Neural cell (in vitro differentiated cells): ENCODE measurements around the gene PRKAG2. TPM values are rescaled to one million over a fixed set of nuclear protein-coding genes. Genes with fewer than 3 reads are reported as not detected.

Source experiments
- H2AFZ ChIP-seq: fragments of 200-600, 300-800 bp; sonication (generic), shearing (Covaris generic); 2 replicates; pipeline ENCODE4 v1.6.0; 2014; ENCODE audit warnings: low read depth, mild to moderate bottlenecking, antibody characterized with exemption, low read length, moderate library complexity
- H3F3A ChIP-seq: fragments of 200-600 bp; shearing (Covaris generic); 2 replicates; pipeline ENCODE4 v1.6.1; 2016; ENCODE audit warnings: mild to moderate bottlenecking, moderate library complexity, mixed read lengths, antibody characterized with exemption, low read length; ENCODE audit not compliant: insufficient read depth, poor library complexity, severe bottlenecking
- H3K27ac ChIP-seq: fragments of 200-600, 300-800 bp; sonication (generic), shearing (Covaris generic); 2 replicates; pipeline ENCODE4 v1.5.1; 2014; ENCODE audit warnings: mild to moderate bottlenecking, low read length, moderate library complexity
- H3K27me3 ChIP-seq: fragments of 300-800, 200-600 bp; sonication (generic), shearing (Covaris generic); 2 replicates; pipeline ENCODE4 v1.6.0; 2014; ENCODE audit warnings: mild to moderate bottlenecking, low read depth, low read length, moderate library complexity; ENCODE audit not compliant: insufficient read depth
- H3K36me3 ChIP-seq: fragments of 300-800, 200-600 bp; sonication (generic), shearing (Covaris generic); 2 replicates; pipeline ENCODE4 v1.5.1; 2014; ENCODE audit warnings: mild to moderate bottlenecking, antibody characterized with exemption, low read length, moderate library complexity; ENCODE audit not compliant: insufficient read depth
- H3K4me2 ChIP-seq: fragments of 300-800, 200-600 bp; sonication (generic), shearing (Covaris generic); 2 replicates; pipeline ENCODE4 v1.6.0; 2014; ENCODE audit warnings: mild to moderate bottlenecking, low read length
- H3K4me3 ChIP-seq: fragments of 300-800, 200-600 bp; sonication (generic), shearing (Covaris generic); 2 replicates; pipeline ENCODE4 v1.5.1; 2014; ENCODE audit warnings: mild to moderate bottlenecking, low read length, moderate library complexity
- H3K79me2 ChIP-seq: fragments of 200-600 bp; shearing (Covaris generic); replicated peaks from 2 replicates; pipeline ENCODE4 v1.6.0; 2014; ENCODE audit warnings: mild to moderate bottlenecking, low read length, moderate library complexity; ENCODE audit not compliant: insufficient read depth
- H3K9ac ChIP-seq: fragments of 300-800, 200-600 bp; sonication (generic), shearing (Covaris generic); 2 replicates; pipeline ENCODE4 v1.6.1; 2016; ENCODE audit warnings: mild to moderate bottlenecking, low read length, mixed read lengths
- H3K9me2 ChIP-seq: fragments of 200-600 bp; shearing (Covaris generic); 2 replicates; pipeline ENCODE4 v1.6.1; 2016; ENCODE audit warnings: mild to moderate bottlenecking, low read length, mixed read lengths; ENCODE audit not compliant: insufficient read depth
- H3K9me3 ChIP-seq: fragments of 200-600, 300-800 bp; sonication (generic), shearing (Covaris generic); 2 replicates; pipeline ENCODE4 v1.6.1; 2016; ENCODE audit warnings: mild to moderate bottlenecking, mixed run types, low read length, moderate library complexity, mixed read lengths
- H4K20me1 ChIP-seq: fragments of 200-600 bp; shearing (Covaris generic); 2 replicates; pipeline ENCODE4 v1.6.1; 2016; ENCODE audit warnings: mild to moderate bottlenecking, mixed run types; ENCODE audit not compliant: insufficient read depth
- EP300 ChIP-seq: fragments of 450-650 bp; conservative IDR thresholded peaks from 2 replicates; pipeline ENCODE4 v1.6.1; 2014; ENCODE audit warnings: antibody characterized with exemption, mild to moderate bottlenecking, moderate library complexity; ENCODE audit not compliant: poor library complexity, severe bottlenecking
- EZH2 ChIP-seq: fragments of 200-600, 300-800 bp; shearing (Covaris generic), sonication (generic); IDR thresholded peaks from 2 replicates; pipeline ENCODE4 v1.6.1; 2014; ENCODE audit warnings: antibody characterized with exemption, low read length, borderline replicate concordance, mild to moderate bottlenecking; ENCODE audit not compliant: insufficient read depth, poor library complexity, severe bottlenecking
- MXI1 ChIP-seq: fragments of 450-650 bp; conservative IDR thresholded peaks from 2 replicates; pipeline ENCODE4 v1.6.1; 2014; ENCODE audit warnings: antibody characterized with exemption, mild to moderate bottlenecking; ENCODE audit not compliant: poor library complexity, severe bottlenecking
- POLR2AphosphoS5 ChIP-seq: IDR thresholded peaks from 2 replicates; pipeline ENCODE4 v1.6.1; 2012
- RAD21 ChIP-seq: fragments of 450-650 bp; conservative IDR thresholded peaks from 2 replicates; pipeline ENCODE4 v1.6.1; 2014; ENCODE audit warnings: antibody characterized with exemption, mild to moderate bottlenecking, moderate library complexity
- SMC3 ChIP-seq: fragments of 450-650 bp; conservative IDR thresholded peaks from 2 replicates; pipeline ENCODE4 v1.6.1; 2014; ENCODE audit warnings: antibody characterized with exemption, mild to moderate bottlenecking, moderate library complexity; ENCODE audit not compliant: poor library complexity
- TAF1 ChIP-seq: IDR thresholded peaks from 2 replicates; pipeline ENCODE4 v1.6.1; 2012; ENCODE audit warnings: low read depth
- polyA plus RNA-seq: library from polyadenylated mRNA; depleted of rRNA; stranded (reverse); fragments of >200 nt; gene quantifications from 2 replicates; pipeline ENCODE4 v1.2.3, GENCODE V29; 2014
- TF ChIP-seq, protein P1 (sequence below): IDR thresholded peaks from 2 replicates; pipeline ENCODE4 v1.6.1; 2012; ENCODE audit warnings: borderline replicate concordance
- TF ChIP-seq, protein P2 (sequence below): fragments of 450-650 bp; IDR thresholded peaks from 2 replicates; pipeline ENCODE4 v1.5.1; 2014; ENCODE audit warnings: antibody characterized with exemption, mild to moderate bottlenecking, moderate library complexity; ENCODE audit not compliant: poor library complexity, severe bottlenecking

Gene PRKAG2
- polyA plus RNA-seq, 1 donor from 2014 or later, result 22.9 TPM

DNA sequence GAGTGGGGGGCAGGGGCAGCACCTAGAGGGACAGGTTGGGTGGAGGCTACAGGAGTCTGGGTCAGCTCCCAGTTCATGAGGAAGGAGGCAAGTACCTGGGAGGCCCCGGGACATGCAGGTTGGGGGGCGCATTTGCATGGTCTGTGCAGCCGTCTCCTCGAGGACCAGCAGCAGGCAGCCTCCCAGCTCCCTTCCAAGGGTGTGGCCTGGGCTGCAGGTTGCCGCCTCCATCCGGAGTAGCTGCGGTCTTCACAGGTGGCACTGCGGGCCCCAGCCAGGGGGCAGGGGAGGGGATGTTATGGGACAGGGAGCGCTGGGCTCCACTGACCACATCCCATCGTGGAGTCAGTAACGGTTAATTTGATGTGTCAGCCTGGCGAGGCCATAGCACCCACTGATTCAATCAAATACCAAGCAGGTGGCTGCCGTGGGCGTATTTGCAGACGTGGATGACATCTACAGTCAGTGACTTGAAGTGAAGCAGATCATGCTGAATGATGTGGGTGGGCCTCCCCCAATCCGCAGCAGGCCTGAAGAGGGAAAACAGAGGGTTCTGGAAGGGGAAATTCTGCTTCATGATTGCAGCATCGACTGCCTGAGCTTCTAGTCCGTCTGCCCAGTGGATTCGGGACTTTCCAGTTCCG, 81.6 kb downstream of the PRKAG2 start:
- Histone ChIP-seq H3K79me2 (no peaks in the 10 kb centered on the region), H3K9me3 (no peaks in the 10 kb centered on the region), H3K4me3 (no peak overlapping the region), H3F3A (no peaks in the 10 kb centered on the region), H3K9ac (no peak overlapping the region), H3K36me3 (no peaks in the 10 kb centered on the region), H3K4me2 (no peak overlapping the region), H3K9me2 (no peaks in the 10 kb centered on the region), H4K20me1 (no peaks in the 10 kb centered on the region), H3K27me3 (no peaks in the 10 kb centered on the region), H3K27ac (no peak overlapping the region), H2AFZ (no peak overlapping the region)
- TF ChIP-seq RAD21 (no peak), EZH2 (no peak), POLR2AphosphoS5 (no peak), TAF1 (no peak), EP300 (no peak), SMC3 (no peak), MXI1 (no peak)
- TF ChIP-seq, protein P1, sequence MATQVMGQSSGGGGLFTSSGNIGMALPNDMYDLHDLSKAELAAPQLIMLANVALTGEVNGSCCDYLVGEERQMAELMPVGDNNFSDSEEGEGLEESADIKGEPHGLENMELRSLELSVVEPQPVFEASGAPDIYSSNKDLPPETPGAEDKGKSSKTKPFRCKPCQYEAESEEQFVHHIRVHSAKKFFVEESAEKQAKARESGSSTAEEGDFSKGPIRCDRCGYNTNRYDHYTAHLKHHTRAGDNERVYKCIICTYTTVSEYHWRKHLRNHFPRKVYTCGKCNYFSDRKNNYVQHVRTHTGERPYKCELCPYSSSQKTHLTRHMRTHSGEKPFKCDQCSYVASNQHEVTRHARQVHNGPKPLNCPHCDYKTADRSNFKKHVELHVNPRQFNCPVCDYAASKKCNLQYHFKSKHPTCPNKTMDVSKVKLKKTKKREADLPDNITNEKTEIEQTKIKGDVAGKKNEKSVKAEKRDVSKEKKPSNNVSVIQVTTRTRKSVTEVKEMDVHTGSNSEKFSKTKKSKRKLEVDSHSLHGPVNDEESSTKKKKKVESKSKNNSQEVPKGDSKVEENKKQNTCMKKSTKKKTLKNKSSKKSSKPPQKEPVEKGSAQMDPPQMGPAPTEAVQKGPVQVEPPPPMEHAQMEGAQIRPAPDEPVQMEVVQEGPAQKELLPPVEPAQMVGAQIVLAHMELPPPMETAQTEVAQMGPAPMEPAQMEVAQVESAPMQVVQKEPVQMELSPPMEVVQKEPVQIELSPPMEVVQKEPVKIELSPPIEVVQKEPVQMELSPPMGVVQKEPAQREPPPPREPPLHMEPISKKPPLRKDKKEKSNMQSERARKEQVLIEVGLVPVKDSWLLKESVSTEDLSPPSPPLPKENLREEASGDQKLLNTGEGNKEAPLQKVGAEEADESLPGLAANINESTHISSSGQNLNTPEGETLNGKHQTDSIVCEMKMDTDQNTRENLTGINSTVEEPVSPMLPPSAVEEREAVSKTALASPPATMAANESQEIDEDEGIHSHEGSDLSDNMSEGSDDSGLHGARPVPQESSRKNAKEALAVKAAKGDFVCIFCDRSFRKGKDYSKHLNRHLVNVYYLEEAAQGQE, result no peak
- TF ChIP-seq, protein P2, sequence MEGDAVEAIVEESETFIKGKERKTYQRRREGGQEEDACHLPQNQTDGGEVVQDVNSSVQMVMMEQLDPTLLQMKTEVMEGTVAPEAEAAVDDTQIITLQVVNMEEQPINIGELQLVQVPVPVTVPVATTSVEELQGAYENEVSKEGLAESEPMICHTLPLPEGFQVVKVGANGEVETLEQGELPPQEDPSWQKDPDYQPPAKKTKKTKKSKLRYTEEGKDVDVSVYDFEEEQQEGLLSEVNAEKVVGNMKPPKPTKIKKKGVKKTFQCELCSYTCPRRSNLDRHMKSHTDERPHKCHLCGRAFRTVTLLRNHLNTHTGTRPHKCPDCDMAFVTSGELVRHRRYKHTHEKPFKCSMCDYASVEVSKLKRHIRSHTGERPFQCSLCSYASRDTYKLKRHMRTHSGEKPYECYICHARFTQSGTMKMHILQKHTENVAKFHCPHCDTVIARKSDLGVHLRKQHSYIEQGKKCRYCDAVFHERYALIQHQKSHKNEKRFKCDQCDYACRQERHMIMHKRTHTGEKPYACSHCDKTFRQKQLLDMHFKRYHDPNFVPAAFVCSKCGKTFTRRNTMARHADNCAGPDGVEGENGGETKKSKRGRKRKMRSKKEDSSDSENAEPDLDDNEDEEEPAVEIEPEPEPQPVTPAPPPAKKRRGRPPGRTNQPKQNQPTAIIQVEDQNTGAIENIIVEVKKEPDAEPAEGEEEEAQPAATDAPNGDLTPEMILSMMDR, result no peak

DNA sequence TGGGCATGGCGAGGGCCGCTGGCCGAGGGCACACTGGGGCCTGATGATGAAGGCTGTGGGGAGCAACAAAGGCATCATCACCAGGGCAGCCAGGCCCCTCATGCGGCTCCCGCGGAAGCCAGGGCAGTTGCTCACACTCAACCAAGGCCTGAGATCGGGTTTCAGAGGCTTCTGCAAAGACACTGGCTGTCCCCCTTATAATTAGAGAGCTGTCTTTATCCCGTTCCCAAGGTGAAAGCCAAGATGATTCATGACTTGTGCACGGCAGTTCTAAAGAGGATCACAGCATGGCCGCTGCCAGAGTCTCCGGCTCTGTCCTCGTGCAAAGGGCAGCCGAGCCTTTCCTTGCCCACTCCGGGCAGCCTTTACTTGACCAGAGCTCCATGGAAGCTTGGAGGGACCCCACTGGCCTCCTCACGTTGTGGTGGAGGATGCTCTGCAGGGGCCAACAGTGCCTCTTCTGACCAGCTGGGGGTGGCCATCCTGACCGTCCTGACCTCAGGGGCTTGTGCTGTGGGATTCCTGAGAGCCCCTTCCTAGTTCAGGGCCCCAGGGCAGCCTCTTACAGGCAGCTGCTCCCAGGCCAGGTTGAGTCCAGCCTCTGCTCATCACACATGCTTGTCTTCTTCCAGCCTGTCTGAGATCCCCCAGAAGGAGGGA, 82.3 kb downstream of the PRKAG2 start:
- no peak overlapping the region for H3K9ac ChIP-seq
- H3K9me3 ChIP-seq, result no peaks in the 10 kb centered on the region
- H3F3A ChIP-seq, result no peaks in the 10 kb centered on the region
- no peaks in the 10 kb centered on the region for H3K79me2 ChIP-seq
- no peak for TF ChIP-seq SMC3
- no peak for TF ChIP-seq EZH2
- TF ChIP-seq POLR2AphosphoS5, result no peak
- TF ChIP-seq, protein P2, result no peak
- TF ChIP-seq MXI1, result no peak
- TF ChIP-seq EP300, result no peak
- TF ChIP-seq, protein P1, result no peak
- no peak for TF ChIP-seq TAF1
- no peak for TF ChIP-seq RAD21
- H3K4me3 ChIP-seq, result no peak overlapping the region
- H3K36me3 ChIP-seq, result no peaks in the 10 kb centered on the region
- no peaks in the 10 kb centered on the region for H4K20me1 ChIP-seq
- H3K4me2 ChIP-seq, result no peak overlapping the region
- no peak overlapping the region for H2AFZ ChIP-seq
- no peaks in the 10 kb centered on the region for H3K27me3 ChIP-seq
- H3K9me2 ChIP-seq, result no peaks in the 10 kb centered on the region
- H3K27ac ChIP-seq, result no peak overlapping the region
